ENCODE measurements around the gene PRM2.

PRM2 gene

GRCh38 chr16:11280616-11281522, 4.6 kb upstream of the PRM2 start, which contains the start of gene PRM1:
PRM1 (minus strand) TSS chr16:11281330; CDS start chr16:11281238, 92 bp downstream.
- DNase-seq (ENCODE audit: low read depth) = no peak
- no peak for TF ChIP-seq CTCF (conservative IDR thresholded peaks at IDR 0.05; ENCODE audit: low read length)
- H3K4me3 ChIP-seq (ENCODE audit: low read length) = no peak within 1 kb of the TSS

- TF ChIP-seq CTCF (conservative IDR thresholded peaks at IDR 0.05; ENCODE audit: low read length) = no peak
Measured at GRCh38 chr16:11278681-11279628, 2.7 kb upstream of the PRM2 start.

GRCh38 chr16:11277607-11278337, 1.5 kb upstream of the PRM2 start:
- TF ChIP-seq CTCF (conservative IDR thresholded peaks at IDR 0.05; ENCODE audit: low read length) = no peak
- no peak overlapping the region for H3K4me3 ChIP-seq (ENCODE audit: low read length)
- DNase-seq (ENCODE audit: low read depth) = no peak

More at GRCh38 chr16:11278681-11279628, 2.7 kb upstream of the PRM2 start:
- H3K4me3 ChIP-seq (ENCODE audit: low read length) = no peak overlapping the region
- no peak for DNase-seq (ENCODE audit: low read depth)

GRCh38 chr16:11276896-11277593, 765 bp upstream of the PRM2 start:
- no peak for TF ChIP-seq CTCF (conservative IDR thresholded peaks at IDR 0.05; ENCODE audit: low read length)
- no peak for DNase-seq (ENCODE audit: low read depth)
- no peak overlapping the region for H3K4me3 ChIP-seq (ENCODE audit: low read length)

- no peak for TF ChIP-seq CTCF (conservative IDR thresholded peaks at IDR 0.05; ENCODE audit: low read length)
- H3K4me3 ChIP-seq (ENCODE audit: low read length) = no peak overlapping the region
- no peak for DNase-seq (ENCODE audit: low read depth)
Measured at GRCh38 chr16:11274964-11275363, 1.3 kb downstream of the PRM2 start.

GRCh38 chr16:11273721-11274324, 2.5 kb downstream of the PRM2 start:
- no peak overlapping the region for H3K4me3 ChIP-seq (ENCODE audit: low read length)
- no peak for TF ChIP-seq CTCF (conservative IDR thresholded peaks at IDR 0.05; ENCODE audit: low read length)
- no peak for DNase-seq (ENCODE audit: low read depth)

All from AG10803 (cell line).